WTC11 (cell line): ENCODE measurements around the gene CBLB. TPM values are rescaled to one million over a fixed set of nuclear protein-coding genes. Genes with fewer than 3 reads are reported as not detected.

Experiments
- ATAC-seq: fragments of 200-7000 bp; cut with Tn5 transposase; 2 replicates; pipeline ENCODE4 v1.10.0; 2021; ENCODE audit warnings: mild to moderate bottlenecking, moderate library complexity
- CTCF ChIA-PET: fragments of 300-600 bp; sonication (Branson Sonifier 250); formaldehyde crosslinking; loops from one replicate; lab custom pipeline; 2021; ENCODE audit warnings: antibody characterized with exemption; lab: Charles Lee
- POLR2A ChIA-PET: fragments of 350-600 bp; sonication (Branson Sonifier 250); formaldehyde crosslinking; loops from one replicate; lab custom pipeline; 2021; ENCODE audit warnings: antibody characterized with exemption; lab: Charles Lee
- DNase-seq: peaks from one replicate; pipeline ENCODE4 v3.0.0; 2021; ENCODE audit warnings: low spot score
- H3K27ac Mint-ChIP-seq: 2 replicates; pipeline ENCODE4 v1.8.0; 2021; ENCODE audit warnings: mixed read lengths
- H3K27me3 Mint-ChIP-seq: 2 replicates; pipeline ENCODE4 v1.8.0; 2021; ENCODE audit warnings: low read depth, mild to moderate bottlenecking, moderate library complexity, mixed read lengths
- H3K36me3 Mint-ChIP-seq: 2 replicates; pipeline ENCODE4 v1.8.0; 2021; ENCODE audit warnings: mixed read lengths
- H3K4me1 Mint-ChIP-seq: 2 replicates; pipeline ENCODE4 v1.8.0; 2022; ENCODE audit warnings: mixed read lengths
- H3K4me3 Mint-ChIP-seq: 2 replicates; pipeline ENCODE4 v1.8.0; 2021; ENCODE audit warnings: mild to moderate bottlenecking, moderate library complexity, mixed read lengths
- H3K9me3 Mint-ChIP-seq: 2 replicates; pipeline ENCODE4 v1.8.0; 2021; ENCODE audit warnings: mixed read lengths
- CREB1 ChIP-seq: sonication (generic); formaldehyde crosslinking; IDR thresholded peaks from 2 replicates; pipeline ENCODE4 v1.8.0; 2023; ENCODE audit warnings: mild to moderate bottlenecking, missing genetic modification reagents
- EMX1 ChIP-seq: fragments of 250-450 bp; sonication (Bioruptor Pico); IDR thresholded peaks from 2 replicates; pipeline ENCODE4 v1.8.0; 2021; ENCODE audit warnings: mild to moderate bottlenecking
- FOXJ3 ChIP-seq: sonication (generic); formaldehyde crosslinking; IDR thresholded peaks from 2 replicates; pipeline ENCODE4 v1.9.0; 2021; ENCODE audit warnings: missing genetic modification reagents, mild to moderate bottlenecking, borderline replicate concordance
- GRHL2 ChIP-seq: fragments of 250-450 bp; sonication (Bioruptor Pico); IDR thresholded peaks from 2 replicates; pipeline ENCODE4 v1.8.0; 2022; ENCODE audit warnings: mild to moderate bottlenecking, moderate library complexity; ENCODE audit not compliant: insufficient replicate concordance, severe bottlenecking
- HMGA2 ChIP-seq: fragments of 250-450 bp; sonication (Bioruptor Pico); IDR thresholded peaks from 2 replicates; pipeline ENCODE4 v1.4.0; 2021; ENCODE audit warnings: mild to moderate bottlenecking, moderate library complexity
- JUN ChIP-seq: sonication (generic); formaldehyde crosslinking; IDR thresholded peaks from 2 replicates; pipeline ENCODE4 v1.8.0; 2023; ENCODE audit warnings: mild to moderate bottlenecking, missing genetic modification reagents
- KAT7 ChIP-seq: sonication (generic); formaldehyde crosslinking; IDR thresholded peaks from 2 replicates; pipeline ENCODE4 v1.8.1; 2023; ENCODE audit warnings: missing genetic modification reagents, mild to moderate bottlenecking, borderline replicate concordance
- NFATC4 ChIP-seq: fragments of 250-450 bp; sonication (Bioruptor Pico); IDR thresholded peaks from 2 replicates; pipeline ENCODE4 v1.9.0; 2021; ENCODE audit warnings: mild to moderate bottlenecking
- NFE2L1 ChIP-seq: sonication (generic); formaldehyde crosslinking; IDR thresholded peaks from 2 replicates; pipeline ENCODE4 v1.8.1; 2023; ENCODE audit warnings: missing genetic modification reagents
- NFYB ChIP-seq: sonication (generic); formaldehyde crosslinking; conservative IDR thresholded peaks from 2 replicates; pipeline ENCODE4 v1.8.0; 2022; ENCODE audit warnings: low read depth, missing genetic modification reagents
- PRRX2 ChIP-seq: fragments of 250-450 bp; sonication (Bioruptor Pico); IDR thresholded peaks from 2 replicates; pipeline ENCODE4 v1.8.0; 2021; ENCODE audit warnings: mild to moderate bottlenecking
- SMAD3 ChIP-seq: sonication (generic); formaldehyde crosslinking; IDR thresholded peaks from 2 replicates; pipeline ENCODE4 v1.8.0; 2022; ENCODE audit warnings: missing genetic modification reagents, mild to moderate bottlenecking, borderline replicate concordance
- SMAD4 ChIP-seq: sonication (generic); formaldehyde crosslinking; IDR thresholded peaks from 2 replicates; pipeline ENCODE4 v1.8.0; 2022; ENCODE audit warnings: mild to moderate bottlenecking, missing genetic modification reagents
- SOX15 ChIP-seq: fragments of 250-450 bp; sonication (Bioruptor Pico); IDR thresholded peaks from 2 replicates; pipeline ENCODE4 v1.9.0; 2021; ENCODE audit warnings: mild to moderate bottlenecking
- SP1 ChIP-seq: sonication (generic); formaldehyde crosslinking; conservative IDR thresholded peaks from 2 replicates; pipeline ENCODE4 v1.8.1; 2022; ENCODE audit warnings: missing genetic modification reagents
- TCF7 ChIP-seq: sonication (generic); formaldehyde crosslinking; IDR thresholded peaks from 2 replicates; pipeline ENCODE4 v1.8.0; 2022; ENCODE audit warnings: mild to moderate bottlenecking, low read depth, missing genetic modification reagents, moderate library complexity
- TEAD4 ChIP-seq: sonication (generic); formaldehyde crosslinking; IDR thresholded peaks from 2 replicates; pipeline ENCODE4 v1.8.0; 2022; ENCODE audit warnings: mild to moderate bottlenecking, missing genetic modification reagents
- ZNF263 ChIP-seq: sonication (generic); formaldehyde crosslinking; IDR thresholded peaks from 2 replicates; pipeline ENCODE4 v1.8.1; 2022; ENCODE audit warnings: low read depth, mild to moderate bottlenecking, moderate library complexity, missing genetic modification reagents
- ZNF317 ChIP-seq: sonication (generic); formaldehyde crosslinking; IDR thresholded peaks from 2 replicates; pipeline ENCODE4 v1.8.1; 2023; ENCODE audit warnings: low read depth, mild to moderate bottlenecking, moderate library complexity, missing genetic modification reagents, borderline replicate concordance
- ZNF671 ChIP-seq: fragments of 250-450 bp; sonication (Bioruptor Pico); IDR thresholded peaks from 2 replicates; pipeline ENCODE4 v1.8.0; 2021; ENCODE audit warnings: mild to moderate bottlenecking
- total RNA-seq: library from RNA; stranded (reverse); gene quantifications from 3 replicates; pipeline ENCODE4 v1.2.3, GENCODE V29; 2021
- TF ChIP-seq, protein P1 (sequence below): sonication (generic); formaldehyde crosslinking; IDR thresholded peaks from 2 replicates; pipeline ENCODE4 v1.8.0; 2022; ENCODE audit warnings: mild to moderate bottlenecking, missing genetic modification reagents
- TF ChIP-seq, protein P2 (sequence below): sonication (generic); formaldehyde crosslinking; IDR thresholded peaks from 2 replicates; pipeline ENCODE4 v1.8.1; 2022; ENCODE audit warnings: low read depth, missing genetic modification reagents, borderline replicate concordance
- TF ChIP-seq, protein P3 (sequence below): fragments of 250-450 bp; sonication (Bioruptor Pico); conservative IDR thresholded peaks from 2 replicates; pipeline ENCODE4 v1.9.0; 2021; ENCODE audit warnings: mild to moderate bottlenecking
- TF ChIP-seq, protein P4 (sequence below): sonication (generic); formaldehyde crosslinking; IDR thresholded peaks from 2 replicates; pipeline ENCODE4 v1.8.1; 2023; ENCODE audit warnings: mild to moderate bottlenecking, missing genetic modification reagents
- TF ChIP-seq, protein P5 (sequence below): sonication (generic); formaldehyde crosslinking; IDR thresholded peaks from 2 replicates; pipeline ENCODE4 v1.8.1; 2023; ENCODE audit warnings: mild to moderate bottlenecking, missing genetic modification reagents, moderate library complexity

The CBLB gene
- total RNA-seq, 1 experiment from 2014 or later: 19.8 TPM

DNA sequence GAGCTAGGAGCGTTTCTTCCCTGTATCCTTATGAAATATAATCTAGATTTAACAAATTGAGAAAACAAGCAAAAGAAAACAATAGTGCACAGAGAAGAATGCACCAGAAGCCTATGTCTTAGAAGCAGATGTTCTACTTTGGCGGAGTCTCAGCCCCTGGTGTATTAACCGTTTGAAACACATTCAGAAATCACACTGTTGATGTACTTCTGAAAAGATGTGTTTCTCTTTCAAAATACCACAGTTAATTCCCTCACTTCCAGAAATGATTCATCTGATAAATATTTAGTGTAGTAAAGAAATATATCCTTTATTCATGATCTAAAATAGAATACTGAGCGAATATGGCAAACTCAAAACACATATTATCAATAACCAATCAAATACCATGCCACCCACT is 77.7 kb downstream of the CBLB start:
- Mint-ChIP-seq H3K4me3 (no peak overlapping the region), H3K9me3 (peaks cover 3% of the 10 kb centered on the region), H3K4me1 (peaks cover 21% of the 10 kb centered on the region), H3K27me3 (no peaks in the 10 kb centered on the region), H3K36me3 (peaks cover 3% of the 10 kb centered on the region), H3K27ac (no peak overlapping the region)
- ChIA-PET CTCF (no interaction called here), POLR2A (no interaction called here)
- no peak for ATAC-seq
- no peak for DNase-seq
- no peak for TF ChIP-seq TEAD4 (CRISPR knock-in tag)
- TF ChIP-seq, protein P1, sequence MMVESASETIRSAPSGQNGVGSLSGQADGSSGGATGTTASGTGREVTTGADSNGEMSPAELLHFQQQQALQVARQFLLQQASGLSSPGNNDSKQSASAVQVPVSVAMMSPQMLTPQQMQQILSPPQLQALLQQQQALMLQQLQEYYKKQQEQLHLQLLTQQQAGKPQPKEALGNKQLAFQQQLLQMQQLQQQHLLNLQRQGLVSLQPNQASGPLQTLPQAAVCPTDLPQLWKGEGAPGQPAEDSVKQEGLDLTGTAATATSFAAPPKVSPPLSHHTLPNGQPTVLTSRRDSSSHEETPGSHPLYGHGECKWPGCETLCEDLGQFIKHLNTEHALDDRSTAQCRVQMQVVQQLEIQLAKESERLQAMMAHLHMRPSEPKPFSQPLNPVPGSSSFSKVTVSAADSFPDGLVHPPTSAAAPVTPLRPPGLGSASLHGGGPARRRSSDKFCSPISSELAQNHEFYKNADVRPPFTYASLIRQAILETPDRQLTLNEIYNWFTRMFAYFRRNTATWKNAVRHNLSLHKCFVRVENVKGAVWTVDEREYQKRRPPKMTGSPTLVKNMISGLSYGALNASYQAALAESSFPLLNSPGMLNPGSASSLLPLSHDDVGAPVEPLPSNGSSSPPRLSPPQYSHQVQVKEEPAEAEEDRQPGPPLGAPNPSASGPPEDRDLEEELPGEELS (CRISPR knock-in tag): no peak
- TF ChIP-seq TCF7 (CRISPR knock-in tag): no peak
- TF ChIP-seq HMGA2 (CRISPR knock-in tag): no peak
- TF ChIP-seq ZNF671 (CRISPR knock-in tag): no peak

DNA sequence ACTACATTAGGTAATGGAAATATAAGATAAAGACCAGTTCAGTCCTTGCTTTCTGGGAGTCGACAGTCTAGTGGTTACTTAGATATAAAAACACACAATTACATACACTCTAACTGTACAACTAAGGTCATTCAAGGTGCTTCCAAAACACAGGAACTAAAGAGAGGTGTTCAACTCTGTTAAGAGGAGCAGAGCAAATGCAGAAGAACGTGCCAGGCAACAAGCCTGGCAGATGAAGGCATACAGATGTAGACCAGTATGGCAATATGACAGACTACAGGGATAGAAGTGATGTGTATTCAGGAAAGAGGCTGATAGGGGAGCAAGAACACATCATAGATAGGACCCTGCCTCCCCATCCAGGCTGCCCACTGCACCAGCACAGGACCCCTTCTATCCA is 78.3 kb downstream of the CBLB start:
- no peak overlapping the region for H3K27ac Mint-ChIP-seq
- no peak overlapping the region for H3K4me3 Mint-ChIP-seq
- ChIA-PET POLR2A (no interaction called here), CTCF (no interaction called here)
- H3K4me1 Mint-ChIP-seq: peaks cover 21% of the 10 kb centered on the region
- no peaks in the 10 kb centered on the region for H3K9me3 Mint-ChIP-seq
- no peak for TF ChIP-seq SMAD3
- no peak for TF ChIP-seq SMAD4 (CRISPR knock-in tag)
- TF ChIP-seq NFATC4 (CRISPR knock-in tag): no peak
- TF ChIP-seq, protein P2, sequence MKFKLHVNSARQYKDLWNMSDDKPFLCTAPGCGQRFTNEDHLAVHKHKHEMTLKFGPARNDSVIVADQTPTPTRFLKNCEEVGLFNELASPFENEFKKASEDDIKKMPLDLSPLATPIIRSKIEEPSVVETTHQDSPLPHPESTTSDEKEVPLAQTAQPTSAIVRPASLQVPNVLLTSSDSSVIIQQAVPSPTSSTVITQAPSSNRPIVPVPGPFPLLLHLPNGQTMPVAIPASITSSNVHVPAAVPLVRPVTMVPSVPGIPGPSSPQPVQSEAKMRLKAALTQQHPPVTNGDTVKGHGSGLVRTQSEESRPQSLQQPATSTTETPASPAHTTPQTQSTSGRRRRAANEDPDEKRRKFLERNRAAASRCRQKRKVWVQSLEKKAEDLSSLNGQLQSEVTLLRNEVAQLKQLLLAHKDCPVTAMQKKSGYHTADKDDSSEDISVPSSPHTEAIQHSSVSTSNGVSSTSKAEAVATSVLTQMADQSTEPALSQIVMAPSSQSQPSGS: no peak
- TF ChIP-seq SOX15: no peak
- no peak for TF ChIP-seq HMGA2 (CRISPR knock-in tag)
- no peak for TF ChIP-seq NFE2L1 (CRISPR knock-in tag)
- TF ChIP-seq, protein P3, sequence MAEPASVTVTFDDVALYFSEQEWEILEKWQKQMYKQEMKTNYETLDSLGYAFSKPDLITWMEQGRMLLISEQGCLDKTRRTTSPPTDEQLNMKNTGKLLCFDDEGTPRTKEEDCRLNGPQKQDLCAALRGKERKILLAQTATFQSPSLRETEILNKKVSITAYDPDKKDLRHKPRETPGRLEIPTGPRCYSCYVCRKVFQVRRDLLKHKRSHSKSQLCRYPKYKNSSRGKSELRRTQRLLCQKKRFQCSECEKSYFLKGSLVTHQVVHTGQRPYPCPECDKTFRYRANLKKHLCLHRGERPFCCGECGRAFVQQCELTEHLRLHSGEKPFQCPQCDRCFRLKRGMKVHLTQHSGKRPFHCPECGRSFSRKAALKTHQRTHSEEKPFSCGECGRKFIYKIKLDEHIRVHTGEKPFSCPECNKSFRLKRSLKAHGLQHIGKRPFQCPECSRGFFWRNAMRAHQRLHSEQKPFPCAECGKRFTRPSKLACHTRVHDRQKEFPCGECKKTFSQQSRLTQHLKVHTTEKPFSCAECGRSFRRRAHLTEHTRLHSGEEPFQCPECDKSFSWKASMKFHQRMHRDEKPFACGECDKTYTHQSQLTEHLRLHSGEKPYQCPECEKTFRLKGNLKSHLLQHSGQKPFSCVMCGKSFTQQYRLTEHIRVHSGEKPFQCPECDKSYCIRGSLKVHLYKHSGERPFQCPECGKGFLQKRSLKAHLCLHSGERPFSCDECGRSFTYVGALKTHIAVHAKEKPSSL (CRISPR knock-in tag): no peak
- ATAC-seq (no peak), DNase-seq (no peak)
- H3K27me3 Mint-ChIP-seq: no peaks in the 10 kb centered on the region
- H3K36me3 Mint-ChIP-seq: no peaks in the 10 kb centered on the region

DNA sequence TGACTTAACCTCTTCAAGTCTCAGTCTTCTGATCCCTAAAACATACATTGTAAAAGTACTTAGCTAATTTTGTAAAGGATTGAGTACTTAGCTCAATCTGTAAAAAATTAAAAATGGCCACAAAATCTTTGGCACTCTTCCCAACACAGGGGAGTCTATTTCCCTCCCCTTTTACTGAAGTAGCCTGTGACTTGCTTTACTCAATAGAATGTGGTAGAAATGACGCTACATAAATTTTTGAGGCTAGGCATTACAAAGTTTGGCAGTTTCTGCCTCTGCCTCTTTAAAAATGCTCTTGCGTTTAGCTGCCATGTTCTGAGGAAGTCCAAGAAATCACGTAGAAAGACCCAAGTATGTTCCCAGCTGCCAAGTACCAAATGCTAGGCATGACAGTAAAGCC is 80.2 kb downstream of the CBLB start:
- DNase-seq (no peak), ATAC-seq (no peak)
- POLR2A ChIA-PET: no interaction called here
- CTCF ChIA-PET: no interaction called here
- Mint-ChIP-seq H3K36me3 (no peaks in the 10 kb centered on the region), H3K9me3 (no peaks in the 10 kb centered on the region), H3K27me3 (no peaks in the 10 kb centered on the region), H3K27ac (no peak overlapping the region), H3K4me3 (no peak overlapping the region), H3K4me1 (peaks cover 21% of the 10 kb centered on the region)
- TF ChIP-seq NFYB (CRISPR knock-in tag): no peak
- TF ChIP-seq, protein P4, sequence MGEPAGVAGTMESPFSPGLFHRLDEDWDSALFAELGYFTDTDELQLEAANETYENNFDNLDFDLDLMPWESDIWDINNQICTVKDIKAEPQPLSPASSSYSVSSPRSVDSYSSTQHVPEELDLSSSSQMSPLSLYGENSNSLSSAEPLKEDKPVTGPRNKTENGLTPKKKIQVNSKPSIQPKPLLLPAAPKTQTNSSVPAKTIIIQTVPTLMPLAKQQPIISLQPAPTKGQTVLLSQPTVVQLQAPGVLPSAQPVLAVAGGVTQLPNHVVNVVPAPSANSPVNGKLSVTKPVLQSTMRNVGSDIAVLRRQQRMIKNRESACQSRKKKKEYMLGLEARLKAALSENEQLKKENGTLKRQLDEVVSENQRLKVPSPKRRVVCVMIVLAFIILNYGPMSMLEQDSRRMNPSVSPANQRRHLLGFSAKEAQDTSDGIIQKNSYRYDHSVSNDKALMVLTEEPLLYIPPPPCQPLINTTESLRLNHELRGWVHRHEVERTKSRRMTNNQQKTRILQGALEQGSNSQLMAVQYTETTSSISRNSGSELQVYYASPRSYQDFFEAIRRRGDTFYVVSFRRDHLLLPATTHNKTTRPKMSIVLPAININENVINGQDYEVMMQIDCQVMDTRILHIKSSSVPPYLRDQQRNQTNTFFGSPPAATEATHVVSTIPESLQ (CRISPR knock-in tag): no peak
- TF ChIP-seq PRRX2 (CRISPR knock-in tag): no peak
- no peak for TF ChIP-seq EMX1 (CRISPR knock-in tag)
- TF ChIP-seq, protein P5, sequence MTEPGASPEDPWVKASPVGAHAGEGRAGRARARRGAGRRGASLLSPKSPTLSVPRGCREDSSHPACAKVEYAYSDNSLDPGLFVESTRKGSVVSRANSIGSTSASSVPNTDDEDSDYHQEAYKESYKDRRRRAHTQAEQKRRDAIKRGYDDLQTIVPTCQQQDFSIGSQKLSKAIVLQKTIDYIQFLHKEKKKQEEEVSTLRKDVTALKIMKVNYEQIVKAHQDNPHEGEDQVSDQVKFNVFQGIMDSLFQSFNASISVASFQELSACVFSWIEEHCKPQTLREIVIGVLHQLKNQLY (CRISPR knock-in tag): no peak
- no peak for TF ChIP-seq TCF7 (CRISPR knock-in tag)
- TF ChIP-seq ZNF263 (CRISPR knock-in tag): no peak
- TF ChIP-seq, protein P3 (CRISPR knock-in tag): no peak
- TF ChIP-seq SP1 (CRISPR knock-in tag): no peak
- TF ChIP-seq FOXJ3 (CRISPR knock-in tag): no peak
- no peak for TF ChIP-seq CREB1
- TF ChIP-seq KAT7: no peak
- TF ChIP-seq ZNF317 (CRISPR knock-in tag): no peak
- no peak for TF ChIP-seq JUN (CRISPR knock-in tag)
- no peak for TF ChIP-seq GRHL2 (CRISPR knock-in tag)
